Testis (tissue), 3 donors: Measurements from ENCODE around the gene KCTD21. TPM values are rescaled to one million over a fixed set of nuclear protein-coding genes. Genes with fewer than 3 reads are reported as not detected.

Experiments
- DNase-seq: peaks from one replicate; pipeline ENCODE4 v3.0.0-alpha.2; 2019
- H3K27ac ChIP-seq, 2 donors: fragments of 200-600 bp; sonication (generic); one replicate each; pipeline ENCODE4 v1.5.1; 2019
- H3K27me3 ChIP-seq: fragments of 200-600 bp; sonication (generic); one replicate; pipeline ENCODE4 v1.5.1; 2019
- H3K36me3 ChIP-seq: fragments of 200-600 bp; sonication (generic); one replicate; pipeline ENCODE4 v1.5.1; 2017; ENCODE audit warnings: low read depth; ENCODE audit errors: missing control alignments
- H3K4me1 ChIP-seq: fragments of 200-600 bp; sonication (generic); one replicate; pipeline ENCODE4 v1.5.1; 2019
- H3K4me3 ChIP-seq, 2 donors: fragments of 200-600 bp; sonication (generic); one replicate each; pipeline ENCODE4 v1.5.1; 2017 to 2019
- H3K9me3 ChIP-seq: fragments of 200-600 bp; sonication (generic); one replicate; pipeline ENCODE4 v1.5.1; 2017
- POLR2A ChIP-seq: fragments of 450-650 bp; IDR thresholded peaks from one replicate; pipeline ENCODE4 v1.6.1; 2017; ENCODE audit warnings: antibody characterized with exemption, mild to moderate bottlenecking, moderate library complexity
- WGBS, 2 donors: methylation state at CpG; one replicate each; pipeline ENCODE4 v1.1.5; 2018; 5-methylcytosine and 5-hydroxymethylcytosine counted together
- intact Hi-C: fragments of 100-400 bp; cut with DNase I; formaldehyde crosslinking; loops from one replicate; pipeline ENCODE4 v1.15.1; 2023; ENCODE audit warnings: low total_unique reads
- polyA plus RNA-seq: library from polyadenylated mRNA; stranded (reverse); fragments of 350-450 nt; fragmentation: Illumina TruSeq; extraction: RNeasy Lipid Tissue Mini Kit (QIAGEN cat#74804); gene quantifications from one replicate; pipeline ENCODE4 v1.2.3, GENCODE V29; 2014; ENCODE audit warnings: low read depth, low replicate concordance; ENCODE audit not compliant: insufficient read depth
- total RNA-seq, 2 donors: library from RNA; depleted of rRNA; stranded (reverse); fragments of >200 nt; gene quantifications; one replicate each; pipeline ENCODE4 v1.2.3, GENCODE V29; 2016
- TF ChIP-seq, protein P1 (sequence below), 3 experiments: fragments of 450-650 bp in 2 of 3; fragments of 200-600 bp in 1 of 3; sonication (generic) in 1 of 3; IDR thresholded peaks; one replicate each; pipeline ENCODE4 v1.5.1; 2016 to 2019; ENCODE audit warnings: antibody characterized with exemption in 3 of 3, mild to moderate bottlenecking in 2 of 3, moderate library complexity in 1 of 3

KCTD21 gene
- total and polyA plus RNA-seq, 3 donors from 2014 or later = 10.2 to 14.7 (median 14.2) TPM

DNA sequence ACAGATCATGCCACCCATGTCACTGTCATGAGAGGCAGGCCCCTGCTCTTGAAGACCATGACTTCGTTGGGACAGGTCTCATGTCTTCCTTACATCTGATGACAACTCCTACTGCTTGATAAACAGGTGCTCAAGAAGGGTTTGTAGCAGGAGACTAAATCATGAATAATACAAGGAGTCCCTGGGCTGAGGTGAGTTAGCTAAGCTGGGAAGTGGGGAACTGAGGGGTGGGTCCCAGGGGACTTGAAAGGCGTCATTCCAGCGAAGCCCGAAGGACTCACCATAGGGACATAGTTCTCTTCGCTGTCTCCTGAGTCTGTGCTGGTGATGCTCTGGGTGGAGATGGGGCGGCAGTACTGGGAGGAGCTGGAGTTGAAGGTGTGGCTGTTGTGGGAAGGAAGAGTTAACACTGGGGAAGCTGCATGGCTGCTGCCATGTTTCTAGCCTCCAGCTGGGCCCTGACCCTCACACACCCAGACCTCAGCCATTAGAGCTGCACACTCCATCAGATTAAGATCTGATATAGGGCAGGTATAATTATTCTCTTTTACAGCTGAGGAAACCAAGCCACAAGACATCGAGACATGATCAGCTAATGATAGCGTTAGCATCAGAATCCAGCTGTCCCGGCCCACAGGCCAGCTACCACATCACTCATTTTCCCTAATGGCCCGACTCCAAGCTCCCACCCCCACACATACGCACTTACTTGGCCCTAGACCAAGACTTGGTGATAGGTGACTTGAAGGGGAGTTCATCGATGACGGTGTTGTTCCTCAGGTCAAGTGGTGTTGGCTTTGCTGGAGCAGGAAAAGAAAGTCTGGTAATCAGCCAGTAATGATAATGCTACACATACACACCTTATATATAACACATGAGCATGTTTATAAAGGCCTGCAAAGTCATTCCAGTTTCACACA is 33.2 kb upstream of the KCTD21 start:
- intact Hi-C loops = no loop called here
- WGBS, 2 donors = 84 to 87% methylated on average over 12 to 13 of the region's 13 CpGs

DNA sequence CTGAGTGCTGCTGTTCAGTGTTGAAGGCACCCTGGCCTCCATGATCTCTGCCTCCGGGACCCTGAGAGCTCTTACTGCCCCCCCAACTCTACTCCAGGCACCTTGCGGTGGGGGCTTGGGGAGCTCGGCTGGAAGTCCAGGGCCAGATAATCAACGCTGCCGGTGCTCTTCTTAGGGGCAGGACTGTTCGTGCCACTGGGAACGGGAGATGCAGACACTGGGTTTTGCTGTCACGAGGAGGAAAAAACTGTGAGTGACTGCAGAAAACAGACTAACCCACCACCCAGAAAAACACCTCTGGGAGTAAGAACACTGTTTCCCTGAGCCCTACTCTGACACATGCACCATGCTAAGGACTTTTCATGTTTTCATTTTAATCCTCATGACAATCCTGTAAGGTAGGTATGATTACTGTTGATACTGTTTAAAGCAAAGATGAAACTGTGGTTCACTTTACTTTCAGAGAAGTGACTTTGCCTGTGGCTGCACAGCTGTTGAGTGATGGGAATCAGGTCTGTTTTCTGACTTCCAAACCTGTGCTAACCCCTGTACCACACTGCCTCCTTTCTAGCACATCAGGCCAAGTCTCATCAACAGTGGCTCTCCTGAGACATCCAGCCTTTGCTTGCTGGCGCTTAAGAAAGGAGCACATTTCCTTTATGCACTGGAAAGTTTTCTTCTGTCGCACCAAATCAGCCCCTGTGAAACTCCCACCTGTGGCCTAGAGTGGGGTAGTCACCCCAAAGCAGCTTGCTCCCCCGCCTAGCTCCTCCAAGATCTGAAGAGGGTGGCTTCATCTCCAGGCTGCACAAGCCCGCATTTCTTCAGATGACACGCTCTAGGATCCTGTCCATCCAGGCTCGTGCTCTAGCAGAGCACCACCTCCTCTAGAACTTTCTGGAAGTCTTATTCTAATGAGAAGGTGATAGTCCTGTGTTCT is 32.1 kb upstream of the KCTD21 start:
- intact Hi-C loops = no loop called here
- H3K36me3 ChIP-seq = no peaks in the 10 kb centered on the region
- 88 to 92% methylated on average over 14 of the region's 14 CpGs for WGBS, 2 donors

More for the DNA sequence above, 33.2 kb upstream of the KCTD21 start:
- TF ChIP-seq, protein P1, sequence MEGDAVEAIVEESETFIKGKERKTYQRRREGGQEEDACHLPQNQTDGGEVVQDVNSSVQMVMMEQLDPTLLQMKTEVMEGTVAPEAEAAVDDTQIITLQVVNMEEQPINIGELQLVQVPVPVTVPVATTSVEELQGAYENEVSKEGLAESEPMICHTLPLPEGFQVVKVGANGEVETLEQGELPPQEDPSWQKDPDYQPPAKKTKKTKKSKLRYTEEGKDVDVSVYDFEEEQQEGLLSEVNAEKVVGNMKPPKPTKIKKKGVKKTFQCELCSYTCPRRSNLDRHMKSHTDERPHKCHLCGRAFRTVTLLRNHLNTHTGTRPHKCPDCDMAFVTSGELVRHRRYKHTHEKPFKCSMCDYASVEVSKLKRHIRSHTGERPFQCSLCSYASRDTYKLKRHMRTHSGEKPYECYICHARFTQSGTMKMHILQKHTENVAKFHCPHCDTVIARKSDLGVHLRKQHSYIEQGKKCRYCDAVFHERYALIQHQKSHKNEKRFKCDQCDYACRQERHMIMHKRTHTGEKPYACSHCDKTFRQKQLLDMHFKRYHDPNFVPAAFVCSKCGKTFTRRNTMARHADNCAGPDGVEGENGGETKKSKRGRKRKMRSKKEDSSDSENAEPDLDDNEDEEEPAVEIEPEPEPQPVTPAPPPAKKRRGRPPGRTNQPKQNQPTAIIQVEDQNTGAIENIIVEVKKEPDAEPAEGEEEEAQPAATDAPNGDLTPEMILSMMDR (IDR thresholded peaks at IDR 0.05) = no peak
- no peak for TF ChIP-seq POLR2A
- Histone ChIP-seq H3K9me3 (no peaks in the 10 kb centered on the region), H3K36me3 (no peaks in the 10 kb centered on the region), H3K27me3 (no peaks in the 10 kb centered on the region), H3K4me3 (no peak overlapping the region), H3K4me1 (no peaks in the 10 kb centered on the region), H3K27ac (no peak overlapping the region)
- no peak for DNase-seq

DNA sequence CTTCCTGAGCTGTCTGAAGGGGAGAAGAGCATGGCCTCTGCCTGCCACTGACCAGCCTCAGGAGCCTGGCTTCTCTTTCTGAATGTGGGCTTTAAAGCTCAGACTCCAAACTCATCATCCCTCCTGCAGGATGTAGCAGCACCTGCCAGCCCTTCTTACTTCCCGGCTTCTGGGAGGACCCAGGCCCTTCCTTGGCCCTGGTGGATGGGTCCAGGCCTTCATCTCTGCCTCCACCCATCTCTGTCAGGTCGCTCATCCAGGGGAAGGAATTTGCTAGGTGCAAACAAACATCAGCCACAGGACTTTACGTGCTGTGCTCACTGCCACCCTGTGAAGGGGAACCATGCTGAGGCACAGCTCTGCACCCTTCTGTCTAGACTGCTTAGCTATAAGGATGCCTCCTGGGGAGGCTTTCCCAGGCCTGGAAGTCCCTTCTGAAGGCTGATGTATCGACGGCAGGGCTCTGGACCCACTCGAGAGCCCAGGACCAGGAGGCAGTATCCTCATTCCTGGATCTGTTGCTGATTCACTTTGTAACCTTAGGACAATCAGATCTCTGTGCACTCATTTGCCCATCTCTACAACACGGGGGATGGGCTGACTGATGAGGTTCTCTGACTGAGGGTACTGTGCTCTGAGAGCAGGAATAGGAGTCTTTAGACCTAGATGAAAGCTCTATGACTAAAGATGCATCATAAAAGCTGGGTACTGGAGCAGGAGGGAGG is 31.2 kb upstream of the KCTD21 start:
- intact Hi-C loops = no loop called here
- no peaks in the 10 kb centered on the region for H3K9me3 ChIP-seq
- DNase-seq = no peak
- no peak overlapping the region for H3K27ac ChIP-seq
- TF ChIP-seq POLR2A = no peak
- TF ChIP-seq, protein P1 (IDR thresholded peaks at IDR 0.05) = no peak
- H3K4me1 ChIP-seq = no peaks in the 10 kb centered on the region
- H3K27me3 ChIP-seq = no peaks in the 10 kb centered on the region
- H3K36me3 ChIP-seq = no peaks in the 10 kb centered on the region
- WGBS, 2 donors = 90 to 91% methylated on average over 5 to 7 of the region's 7 CpGs
- no peak overlapping the region for H3K4me3 ChIP-seq

More for the DNA sequence above, 32.1 kb upstream of the KCTD21 start:
- Histone ChIP-seq H3K9me3 (no peaks in the 10 kb centered on the region), H3K4me1 (no peaks in the 10 kb centered on the region), H3K4me3 (no peak overlapping the region), H3K27me3 (no peaks in the 10 kb centered on the region), H3K27ac (no peak overlapping the region)
- TF ChIP-seq, protein P1 (IDR thresholded peaks at IDR 0.05) = no peak
- TF ChIP-seq POLR2A = no peak
- DNase-seq = no peak

DNA sequence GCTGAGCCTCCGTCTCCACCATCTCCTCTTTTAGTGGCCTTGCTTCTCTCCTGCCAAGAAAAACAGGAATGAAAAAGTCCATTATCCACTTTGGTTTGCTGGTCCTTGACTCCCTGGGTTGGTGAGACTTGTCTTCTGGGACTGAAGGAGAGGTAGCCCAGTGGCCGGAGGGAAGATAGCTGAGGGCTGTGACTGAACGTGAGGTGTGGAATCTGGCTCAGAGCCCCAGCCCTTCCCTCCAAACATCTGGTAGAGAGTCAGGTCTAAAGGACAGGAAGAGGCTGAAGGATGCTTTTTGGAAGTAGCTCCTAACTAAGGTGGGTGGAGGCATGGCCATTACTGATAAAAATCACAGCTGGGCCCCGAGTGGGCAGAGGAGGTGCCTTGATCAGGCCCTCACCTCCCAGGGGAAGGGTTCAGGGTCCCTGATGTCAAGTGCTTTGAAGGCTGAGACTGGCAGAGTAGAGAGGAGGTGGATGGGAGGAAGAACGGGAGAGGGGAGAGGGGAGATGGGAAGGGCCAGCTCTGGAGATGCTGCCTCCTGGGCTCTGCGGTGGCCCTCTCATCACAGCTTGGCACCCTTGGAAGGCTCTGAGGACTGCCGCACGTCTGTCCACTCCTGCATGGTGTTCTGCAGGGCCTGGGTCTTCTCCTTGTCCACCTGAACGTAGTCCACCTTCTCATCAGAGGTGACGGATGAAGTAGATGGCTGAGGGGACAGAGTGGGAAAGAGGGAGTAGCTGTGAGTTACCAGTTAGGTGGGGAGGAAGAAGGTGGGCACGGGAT is 30.5 kb upstream of the KCTD21 start:
- intact Hi-C loops = no loop called here
- Histone ChIP-seq H3K9me3 (no peaks in the 10 kb centered on the region), H3K27ac (no peak overlapping the region), H3K4me3 (no peak overlapping the region), H3K27me3 (no peaks in the 10 kb centered on the region), H3K36me3 (no peaks in the 10 kb centered on the region), H3K4me1 (no peaks in the 10 kb centered on the region)
- DNase-seq = no peak
- 81 to 87% methylated on average over 11 of the region's 11 CpGs for WGBS, 2 donors
- TF ChIP-seq, protein P1 (IDR thresholded peaks at IDR 0.05) = no peak
- no peak for TF ChIP-seq POLR2A
